GM21515 (cell line): Measurements from ENCODE around the gene MYH7B.

Source experiments
- ATAC-seq: cut with Tn5 transposase; IDR thresholded peaks from one replicate; pipeline ENCODE4 v1.9.1; 2021; ENCODE audit not compliant: unreplicated experiment

MYH7B gene

GRCh38 chr20:35004051-35004725 lies 48.5 kb downstream of the MYH7B start:
- ATAC-seq, result no peak

GRCh38 chr20:35004749-35005462 lies 49.2 kb downstream of the MYH7B start:
- ATAC-seq, result no peak
